GM19397 (cell line): ENCODE results near the gene RBSN.

Source experiments
- ATAC-seq: cut with Tn5 transposase; IDR thresholded peaks from one replicate; pipeline ENCODE4 v1.9.1; 2021; ENCODE audit warnings: mild to moderate bottlenecking, moderate library complexity; ENCODE audit not compliant: unreplicated experiment

Gene RBSN

DNA sequence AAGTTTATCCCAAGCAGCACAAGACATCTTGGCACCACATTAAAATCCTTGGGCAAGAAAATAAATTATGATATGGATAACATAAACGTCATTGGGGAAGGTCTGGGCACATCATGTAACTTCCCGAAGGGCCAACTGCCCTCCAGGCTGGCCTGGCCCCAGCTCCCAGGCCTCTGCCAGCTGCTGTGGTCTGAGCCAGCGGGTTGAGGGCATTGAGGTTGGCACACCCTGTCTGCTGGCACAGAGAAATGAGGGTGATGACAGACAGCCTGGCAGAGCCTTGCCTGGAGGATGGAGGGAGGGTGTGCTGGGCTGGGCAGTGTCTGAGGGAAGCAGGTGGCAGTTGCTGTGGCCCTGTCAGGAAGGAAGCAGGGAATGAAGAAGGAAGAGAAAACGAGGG lies 3.3 kb upstream of the RBSN start:
- no peak for ATAC-seq

GRCh38 chr3:15099364-15100098 lies 583 bp upstream of the RBSN start:
- peak; percentile 9 for ATAC-seq

GRCh38 chr3:15097891-15098290 lies 1.1 kb downstream of the RBSN start:
- ATAC-seq, result no peak

- no peak for ATAC-seq
Observed at GRCh38 chr3:15096046-15096445, 2.9 kb downstream of the RBSN start.

GRCh38 chr3:15094187-15094875 lies 4.6 kb downstream of the RBSN start:
- ATAC-seq, result no peak

- no peak for ATAC-seq
Observed at GRCh38 chr3:15092686-15093085, 6.3 kb downstream of the RBSN start.

GRCh38 chr3:15091575-15091974 lies 7.4 kb downstream of the RBSN start:
- ATAC-seq, result no peak

- no peak for ATAC-seq
Observed at GRCh38 chr3:15089201-15089600, 9.7 kb downstream of the RBSN start.

GRCh38 chr3:15086699-15087098 lies 12.2 kb downstream of the RBSN start:
- ATAC-seq, result no peak

DNA sequence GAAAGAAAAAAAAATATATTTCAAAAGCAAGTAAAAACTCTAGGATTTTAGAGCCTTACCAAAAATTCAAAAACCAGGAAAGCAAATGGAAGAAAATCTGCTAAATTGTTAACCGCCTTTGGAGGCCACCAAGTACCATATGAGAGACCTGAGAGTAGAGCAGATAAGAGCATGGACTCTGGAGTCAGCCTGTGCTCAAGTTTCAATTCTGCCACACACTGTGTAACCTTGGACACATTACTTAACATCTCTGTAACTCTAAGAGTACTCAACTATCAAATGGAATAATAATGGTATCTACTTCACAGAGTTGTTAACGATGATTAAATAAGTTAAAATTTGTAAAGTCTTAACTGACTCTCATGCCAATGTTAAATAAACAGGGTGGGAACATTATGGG lies 12.7 kb downstream of the RBSN start:
- ATAC-seq, result no peak

DNA sequence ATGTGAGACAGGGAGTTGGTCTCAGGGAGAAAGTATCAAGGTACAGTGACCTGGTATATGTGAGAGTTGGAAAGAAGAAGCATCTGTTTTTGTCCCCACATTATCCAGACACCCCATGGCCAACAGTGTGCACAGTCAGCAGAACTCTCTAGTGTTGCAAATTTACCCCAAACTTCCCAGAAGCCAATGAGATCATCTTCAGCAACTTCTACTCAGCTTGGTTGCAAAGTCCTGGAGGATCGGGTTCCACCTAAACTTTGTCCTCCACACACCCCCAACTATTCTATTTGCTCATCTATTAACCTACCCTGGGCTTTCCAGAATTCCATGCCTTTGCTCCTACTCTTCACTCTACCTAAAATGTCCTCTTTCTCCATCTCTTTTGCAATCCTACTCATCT lies 15.7 kb downstream of the RBSN start:
- no peak for ATAC-seq

DNA sequence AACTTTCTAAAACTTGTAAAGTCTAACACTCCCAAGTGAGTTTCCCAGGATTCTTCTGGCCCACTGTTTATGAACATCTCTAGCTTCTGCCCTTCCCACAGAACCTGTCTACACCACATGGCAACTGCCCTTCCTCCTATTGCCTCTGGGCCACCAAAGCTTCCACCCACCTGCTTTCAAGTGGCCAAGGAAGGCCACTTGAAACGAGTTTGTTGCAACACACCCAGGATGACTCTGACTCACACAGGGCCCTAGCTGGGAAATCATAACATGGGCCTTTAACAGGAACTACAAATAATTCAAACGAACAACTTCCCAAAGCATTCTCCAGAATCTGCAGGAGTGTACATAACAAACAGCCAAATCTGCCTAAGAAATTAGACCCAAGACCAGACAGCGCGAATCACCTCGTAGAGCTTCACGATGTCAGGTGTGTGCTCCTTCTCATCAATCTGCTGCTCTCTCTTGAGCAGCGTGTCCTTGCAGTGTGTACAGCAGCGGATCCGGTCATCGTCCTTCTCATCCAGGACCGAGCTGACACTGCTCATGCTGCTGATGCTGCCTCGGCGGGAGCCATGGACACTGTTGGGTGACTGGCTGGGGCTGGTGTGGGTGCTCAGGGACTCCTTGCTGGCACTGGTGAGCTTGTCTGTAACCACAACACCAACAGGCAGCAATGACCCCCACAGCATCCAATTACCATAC lies 16.8 kb downstream of the RBSN start:
- no peak for ATAC-seq

GRCh38 chr3:15079091-15079490 lies 19.9 kb downstream of the RBSN start:
- no peak for ATAC-seq

GRCh38 chr3:15074500-15074899 lies 24.4 kb downstream of the RBSN start:
- no peak for ATAC-seq

- ATAC-seq, result no peak
Observed at GRCh38 chr3:15071699-15072098, 27.2 kb downstream of the RBSN start.

DNA sequence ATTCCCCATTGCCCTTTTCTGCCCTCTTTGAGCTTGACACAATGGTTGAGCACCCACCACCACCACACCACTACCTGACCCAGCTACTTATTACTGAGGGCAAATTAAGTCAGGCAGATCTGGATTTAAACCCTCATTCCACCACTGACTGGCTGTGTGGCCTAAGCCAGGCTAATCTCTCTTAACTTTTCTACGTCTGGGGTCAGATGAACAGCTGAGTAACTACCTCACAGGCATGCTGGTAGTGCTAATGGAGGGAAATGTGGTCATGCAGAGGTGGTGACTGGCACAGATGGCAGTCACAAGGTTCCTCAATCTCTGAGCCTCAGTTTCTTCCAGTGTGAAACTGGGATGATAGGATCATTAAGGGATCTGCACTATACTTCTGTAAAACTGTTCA lies 29.5 kb downstream of the RBSN start:
- ATAC-seq, result no peak

DNA sequence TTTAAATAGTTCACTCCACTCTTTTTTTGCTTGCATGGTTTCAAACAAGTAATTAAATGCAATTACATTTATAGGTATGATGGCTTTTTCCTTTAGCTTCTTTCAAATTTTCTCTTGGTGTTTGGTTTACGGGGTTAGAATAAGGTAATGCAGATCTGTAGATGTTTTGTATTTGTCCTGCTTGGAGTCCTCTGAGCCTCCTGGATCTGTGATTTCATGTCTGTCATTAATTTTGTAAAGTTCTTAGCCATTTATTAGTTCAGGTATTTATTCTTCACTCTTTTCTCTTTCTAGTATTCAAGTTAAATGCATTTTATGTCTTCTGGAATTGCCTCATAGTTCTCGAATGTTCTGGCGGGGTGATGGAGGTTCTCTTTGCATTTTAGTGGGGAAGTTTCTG lies 32.5 kb downstream of the RBSN start:
- no peak for ATAC-seq

DNA sequence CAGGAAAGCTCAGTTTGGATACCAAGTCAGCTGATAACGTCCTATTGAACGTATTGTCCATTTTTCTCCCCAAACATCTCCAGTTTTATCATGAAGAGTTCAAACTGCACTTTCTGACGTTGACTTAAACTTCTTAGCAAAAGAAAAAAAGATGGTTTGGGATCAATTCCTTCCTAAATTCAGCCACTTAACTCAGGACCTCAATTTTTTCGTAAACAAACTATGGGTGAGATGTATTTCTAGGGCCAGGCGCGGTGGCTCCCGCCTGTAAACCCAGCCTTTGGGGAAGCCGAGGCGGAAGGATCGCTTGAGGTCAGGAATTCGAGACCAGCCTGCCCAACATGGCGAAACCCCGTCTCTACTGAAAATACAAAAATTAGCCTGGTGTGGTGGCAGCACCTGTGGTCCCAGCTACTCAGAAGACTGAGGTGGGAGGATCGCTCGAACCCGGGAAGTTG lies 33.4 kb downstream of the RBSN start:
- no peak for ATAC-seq

- peak; percentile 99 for ATAC-seq
Observed at GRCh38 chr3:15064835-15065549, 34.0 kb downstream of the RBSN start, which contains the start of gene MRPS25. MRPS25 (minus strand) TSS chr3:15065315; CDS start chr3:15065194, 121 bp downstream.

DNA sequence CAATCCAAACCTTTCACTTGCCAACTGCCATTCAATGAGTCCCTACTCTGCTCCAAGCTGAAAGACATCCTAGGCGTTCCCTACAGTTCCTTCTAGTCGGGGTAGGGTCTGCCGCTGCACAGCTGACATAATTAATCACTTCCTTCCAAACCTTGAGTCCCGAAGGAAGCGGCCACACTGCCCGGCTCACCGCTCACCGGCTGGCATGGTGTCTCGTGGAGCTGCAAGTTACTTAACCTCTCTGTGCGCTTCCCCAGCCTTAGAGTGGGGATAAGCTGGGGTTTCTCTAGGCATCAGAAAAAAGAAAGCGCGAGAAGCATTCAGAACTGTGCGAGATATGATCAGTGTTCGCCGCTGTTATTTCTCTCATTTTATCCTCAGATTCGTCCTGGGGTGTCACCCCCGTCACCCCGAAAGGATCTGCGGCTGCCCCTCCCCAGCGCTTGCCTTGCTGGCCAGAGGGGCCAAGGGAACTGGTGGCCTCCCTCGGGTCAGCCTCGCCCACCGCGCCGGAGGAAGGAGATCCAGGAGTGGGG lies 34.6 kb downstream of the RBSN start:
- ATAC-seq, result peak; percentile 17
